GM21390 (cell line): ENCODE measurements around the gene TFAP2B.

Experiments
- ATAC-seq: cut with Tn5 transposase; IDR thresholded peaks from one replicate; pipeline ENCODE4 v1.9.1; 2021; ENCODE audit not compliant: unreplicated experiment

The TFAP2B gene

DNA sequence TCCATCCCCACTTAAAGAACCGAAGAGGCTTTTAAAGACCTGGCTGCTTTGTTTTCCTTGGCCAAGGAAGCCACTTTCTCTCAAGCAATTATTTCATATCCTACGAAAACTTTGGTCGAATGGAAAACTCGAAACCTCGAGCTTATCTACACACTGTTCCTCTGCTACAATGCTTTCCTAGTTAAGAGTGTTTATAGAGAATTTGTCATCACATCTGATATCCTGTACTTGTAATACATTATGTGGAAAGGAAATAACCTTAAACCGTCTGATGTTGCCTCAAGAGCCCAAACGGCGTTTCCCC lies 28.1 kb downstream of the TFAP2B start:
- ATAC-seq, result no peak

DNA sequence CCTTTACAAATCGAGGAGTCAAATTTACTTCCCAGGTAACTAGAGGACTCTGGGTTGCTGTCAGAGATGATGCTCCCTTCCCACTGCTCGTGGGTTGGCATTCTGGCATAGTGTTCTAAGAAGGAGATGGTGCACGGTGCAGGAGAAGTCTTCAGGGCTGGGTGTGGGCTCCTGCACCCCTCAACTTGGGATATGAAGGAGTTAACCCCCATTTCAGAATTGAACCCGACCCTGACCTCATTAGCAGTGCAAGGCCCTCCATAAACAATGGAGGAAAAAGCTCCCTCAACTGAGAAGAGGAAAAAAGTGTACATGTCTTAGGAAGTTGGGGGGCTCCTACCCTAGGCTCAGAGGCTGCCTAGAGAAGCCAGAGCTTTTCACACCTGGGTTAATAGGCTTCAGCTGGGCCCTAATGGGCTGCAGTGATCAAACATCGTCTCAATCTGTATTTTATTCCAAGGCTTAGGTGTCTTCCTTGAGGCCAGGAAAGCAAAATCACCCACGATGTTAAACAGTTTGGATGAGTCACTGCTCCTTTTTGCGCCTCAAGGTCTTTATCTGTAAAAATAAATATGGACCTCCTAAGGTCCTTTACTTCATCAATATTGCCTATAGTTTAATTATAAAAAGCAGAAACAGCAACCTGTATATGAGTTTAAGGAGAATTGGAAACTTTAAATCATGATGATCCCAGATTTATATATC lies 29.4 kb downstream of the TFAP2B start:
- no peak for ATAC-seq

DNA sequence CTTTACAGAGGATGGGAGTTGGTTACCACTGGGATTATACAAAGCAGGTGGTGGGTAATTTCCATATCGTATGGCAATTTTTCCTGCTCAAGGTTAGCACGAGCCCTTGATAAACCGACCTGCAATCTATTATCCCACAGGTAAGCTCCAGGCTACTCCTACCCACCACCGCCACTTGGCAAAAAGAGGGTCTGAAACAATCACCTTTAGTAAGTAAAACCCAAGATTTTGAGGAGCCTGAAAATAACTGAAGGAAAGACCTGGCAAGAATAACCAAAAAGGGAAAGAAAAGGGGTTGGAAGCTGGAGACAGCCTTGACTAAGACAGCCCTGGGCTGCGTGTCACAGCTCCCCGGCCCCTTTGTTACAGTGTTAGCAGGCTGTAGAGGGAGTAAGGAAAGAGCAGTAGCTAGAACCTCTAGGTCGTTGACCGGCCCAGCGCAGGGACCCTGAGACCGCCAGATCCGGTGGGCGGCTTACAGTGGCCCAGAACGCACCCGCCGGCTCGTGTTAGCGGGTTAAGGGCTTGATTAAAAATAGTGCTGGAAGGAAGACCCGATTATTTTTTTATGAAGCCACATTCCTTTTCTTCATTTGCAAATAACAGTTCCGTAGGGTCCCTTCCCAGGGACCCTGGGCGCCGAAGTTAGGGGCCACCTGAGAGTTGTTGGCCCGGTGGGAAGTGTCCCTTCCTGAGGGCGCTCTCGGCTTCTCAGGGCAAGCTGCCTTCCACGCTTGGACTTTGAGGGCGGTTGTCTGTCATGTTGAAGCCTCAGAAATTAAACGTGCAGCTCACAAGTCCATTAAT lies 30.5 kb downstream of the TFAP2B start:
- ATAC-seq, result no peak

DNA sequence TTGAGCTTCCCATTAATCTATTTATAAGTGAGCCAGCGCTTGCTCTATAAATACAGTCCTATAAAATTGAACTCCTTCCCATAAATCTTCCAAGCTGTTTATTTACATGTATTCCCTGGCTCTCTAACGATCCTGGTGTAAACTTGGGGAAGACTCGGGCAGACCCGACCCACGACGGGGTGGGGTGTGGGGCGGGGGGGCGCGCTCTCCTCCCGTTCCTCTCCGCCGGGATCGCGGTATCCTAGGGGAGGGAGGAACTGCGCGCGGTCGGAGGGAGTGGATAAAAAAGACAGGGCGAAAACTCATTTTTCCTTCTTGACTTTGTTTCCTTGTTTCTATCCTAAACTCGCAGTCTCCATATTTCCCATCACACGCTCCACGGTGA lies 31.1 kb downstream of the TFAP2B start:
- no peak for ATAC-seq

DNA sequence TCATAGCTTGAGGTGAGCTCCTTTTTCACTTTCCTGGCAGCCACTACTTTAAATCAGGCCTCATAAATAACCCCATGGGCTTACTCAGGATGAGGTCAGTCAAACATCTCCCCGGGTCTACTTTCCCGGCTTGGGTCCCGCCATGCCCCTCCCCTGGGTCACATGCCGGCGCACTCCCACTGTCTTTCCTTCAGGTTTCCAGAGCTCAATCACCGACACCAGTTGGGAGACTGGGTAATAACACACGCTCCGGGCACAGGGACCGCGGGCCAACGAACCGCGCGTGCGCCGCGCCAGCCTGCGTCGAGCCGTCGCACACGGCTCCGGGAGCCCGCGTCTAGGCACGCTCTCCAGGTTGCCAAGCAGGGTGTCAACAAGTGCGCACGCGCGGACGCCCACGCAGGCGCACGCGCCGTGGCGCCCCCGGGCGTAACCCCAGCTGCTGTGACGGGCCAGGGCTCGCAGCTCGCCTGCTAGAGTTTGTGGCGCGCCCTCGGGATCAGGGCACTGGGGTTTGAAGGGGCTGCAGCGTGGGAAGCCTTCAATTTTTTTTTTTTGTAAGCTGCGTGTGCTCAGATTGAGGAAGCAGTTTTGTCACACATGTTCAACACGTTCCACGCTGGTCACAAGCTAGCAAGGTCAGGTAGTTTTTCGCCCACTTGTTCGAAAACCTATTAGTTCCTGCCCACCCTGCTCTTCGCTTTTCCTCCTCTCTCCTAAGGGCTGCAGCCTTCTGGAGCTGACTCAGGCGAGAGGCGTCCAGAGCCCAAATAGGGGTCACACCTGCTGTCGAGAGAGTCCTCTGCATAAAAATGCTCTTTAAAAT lies 31.8 kb downstream of the TFAP2B start:
- no peak for ATAC-seq

DNA sequence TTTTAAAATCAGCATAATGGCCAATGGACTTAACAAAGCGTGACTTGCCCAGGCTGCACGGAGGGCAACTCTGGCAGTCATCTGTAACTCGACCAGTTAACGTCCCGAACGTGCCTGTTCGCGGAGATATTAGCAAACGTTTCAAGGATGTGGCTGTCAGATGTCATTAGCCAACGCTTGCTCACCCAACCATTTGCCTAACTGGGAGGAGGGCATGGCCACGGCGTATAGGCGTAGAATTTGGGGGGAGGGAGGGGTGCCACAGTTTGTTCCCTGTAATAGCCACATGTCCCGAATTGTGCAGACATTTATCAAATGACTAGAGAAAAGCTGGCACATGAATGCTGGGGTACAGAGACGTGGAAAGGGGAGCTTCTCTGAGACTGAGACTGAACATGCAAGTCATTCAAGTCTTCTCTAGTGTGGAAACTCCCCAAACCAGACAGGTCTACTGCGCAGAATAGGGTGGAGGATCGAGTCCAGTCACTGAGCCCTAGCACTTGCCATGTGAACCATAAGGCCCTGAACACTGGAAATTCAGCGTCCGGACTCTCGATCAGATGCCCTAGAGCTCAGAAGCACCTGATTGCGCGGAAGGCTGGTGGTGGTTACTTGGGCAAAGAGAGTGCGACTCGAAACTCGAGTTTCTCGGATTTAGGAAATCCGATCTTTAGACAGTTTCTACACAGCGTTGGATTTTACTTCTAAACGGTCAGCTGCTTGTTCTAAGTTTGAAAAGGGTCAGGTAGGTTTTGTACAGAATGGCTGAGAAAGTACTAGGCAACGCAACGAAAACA lies 32.6 kb downstream of the TFAP2B start:
- no peak for ATAC-seq

DNA sequence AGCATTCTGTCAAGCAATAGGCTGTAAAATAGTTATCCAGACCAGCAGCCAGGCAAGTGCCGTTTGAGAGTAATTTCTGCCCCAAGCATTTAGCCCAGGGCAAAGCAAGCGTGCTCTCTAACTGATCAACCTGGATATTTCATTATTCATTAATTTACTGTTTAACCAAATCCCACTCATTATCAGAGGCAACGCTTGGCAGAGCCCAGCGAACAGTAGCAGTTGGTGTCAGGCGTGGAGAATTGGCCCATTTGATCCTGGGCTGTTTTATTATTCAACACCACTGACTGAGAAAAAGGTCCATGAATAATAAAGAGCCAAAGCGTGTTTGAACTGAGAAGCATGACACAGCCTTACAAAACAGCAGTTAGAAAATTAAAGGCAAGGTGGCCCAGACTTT lies 35.3 kb downstream of the TFAP2B start:
- ATAC-seq, result no peak

DNA sequence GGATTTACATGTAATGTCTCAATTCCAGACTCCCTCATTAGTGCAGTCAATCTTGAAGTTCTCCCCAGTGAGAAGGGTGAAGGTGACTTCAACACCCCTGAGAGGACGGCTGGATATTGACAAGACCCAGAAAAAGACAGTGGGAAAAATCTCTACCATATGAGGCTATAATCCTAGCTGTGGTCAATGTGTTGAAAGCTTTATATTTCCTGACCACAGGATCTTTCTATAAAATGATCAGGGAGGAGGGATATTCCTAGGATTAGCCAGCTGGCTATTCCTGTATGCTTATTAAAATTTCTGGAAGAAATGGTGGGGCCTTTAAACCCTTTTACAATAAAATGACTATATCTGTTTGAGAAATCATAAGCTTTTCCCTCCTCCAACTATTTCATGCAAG lies 43.0 kb downstream of the TFAP2B start:
- no peak for ATAC-seq

DNA sequence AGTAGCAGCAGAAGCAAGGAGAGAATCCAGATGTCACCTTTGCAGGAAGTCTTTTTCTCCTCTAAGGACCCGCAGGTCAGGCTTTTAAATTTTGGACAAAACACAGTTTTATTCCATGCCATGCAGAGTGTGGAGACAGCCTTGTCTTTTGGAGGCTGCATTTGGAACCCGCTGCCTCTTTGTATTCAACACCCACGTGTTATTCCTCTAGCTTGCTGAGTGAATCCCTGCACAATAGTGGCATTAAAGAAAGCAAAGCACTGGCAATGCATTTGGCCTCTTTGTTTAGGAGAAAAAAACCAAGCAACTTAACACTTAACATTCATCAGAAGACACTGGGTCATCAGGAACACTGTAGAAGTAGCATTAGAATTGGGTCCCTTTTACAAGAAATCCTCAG lies 43.5 kb downstream of the TFAP2B start:
- no peak for ATAC-seq

DNA sequence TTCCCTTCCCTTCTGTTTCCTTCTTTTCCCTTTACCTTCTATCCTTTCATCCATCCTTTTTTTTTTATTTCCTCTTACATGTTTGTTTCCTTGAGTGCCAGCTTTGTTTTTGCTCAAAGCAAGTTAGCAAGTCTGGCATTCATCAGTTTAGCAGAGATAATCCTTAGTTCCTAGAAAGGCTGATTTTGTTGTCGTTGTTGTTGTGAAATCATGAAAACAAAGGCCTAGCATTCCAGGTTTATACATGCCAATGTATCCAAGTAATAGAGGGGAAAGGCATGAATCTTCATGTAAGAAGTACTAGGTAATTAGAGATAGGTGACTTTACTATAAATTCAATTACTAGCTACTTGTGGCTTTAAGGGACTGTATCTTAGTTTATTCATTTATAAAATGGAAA lies 45.9 kb downstream of the TFAP2B start:
- ATAC-seq, result no peak

DNA sequence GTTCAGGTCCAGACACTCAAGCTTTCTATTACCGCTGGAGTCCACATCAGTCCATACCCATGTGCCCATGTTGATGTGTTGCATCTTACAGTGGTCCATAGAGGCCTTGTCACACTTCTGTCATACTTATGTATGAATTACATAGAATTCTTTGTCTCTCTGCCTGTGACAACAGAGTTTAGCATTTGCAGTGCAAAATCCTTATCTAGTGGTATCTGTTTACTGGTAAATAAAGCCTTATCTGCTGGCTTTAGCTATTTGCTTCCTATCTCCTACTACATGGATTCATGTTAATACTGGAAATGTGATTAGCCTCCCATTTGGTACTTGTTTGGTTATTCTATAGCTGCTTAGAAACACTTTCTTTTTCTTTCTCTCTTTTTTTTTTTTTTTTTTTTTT lies 49.8 kb downstream of the TFAP2B start:
- no peak for ATAC-seq

DNA sequence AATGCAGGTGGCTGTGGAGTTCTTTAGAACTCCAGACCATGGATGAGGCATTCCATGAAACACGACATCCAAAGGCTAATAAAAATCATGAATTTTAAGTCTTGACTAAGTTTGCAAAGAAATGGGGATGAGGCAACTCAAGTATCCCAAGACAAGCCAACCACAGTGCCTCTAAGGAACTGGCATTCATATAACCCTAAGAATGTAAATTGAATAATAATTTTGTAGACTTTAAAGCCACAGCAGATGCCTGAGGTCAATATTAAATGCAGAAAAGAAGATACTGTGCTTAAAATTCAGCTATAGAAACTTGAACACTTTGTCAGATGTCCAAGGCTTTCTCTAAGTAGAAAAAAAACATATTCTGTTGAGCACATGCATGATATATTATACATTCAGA lies 54.5 kb downstream of the TFAP2B start:
- ATAC-seq, result no peak

DNA sequence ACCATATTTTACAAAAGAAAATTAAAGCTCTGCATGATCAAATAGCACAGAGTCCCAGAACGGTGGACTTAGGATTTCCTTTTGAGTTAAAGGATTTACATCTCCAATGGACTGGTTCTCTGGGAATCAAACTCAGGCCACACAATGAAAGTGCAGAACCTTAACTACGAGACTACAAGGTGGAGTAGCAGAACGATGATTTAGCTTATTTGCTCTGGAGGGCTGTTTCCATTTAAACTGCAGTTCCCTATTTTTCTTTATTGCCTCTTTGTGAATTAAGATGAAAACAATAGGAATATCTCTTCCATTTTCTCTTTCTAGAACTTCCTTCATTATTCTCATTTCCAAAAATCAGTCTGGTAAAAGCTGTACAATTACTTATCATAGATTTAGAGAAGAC lies 65.7 kb downstream of the TFAP2B start:
- no peak for ATAC-seq

DNA sequence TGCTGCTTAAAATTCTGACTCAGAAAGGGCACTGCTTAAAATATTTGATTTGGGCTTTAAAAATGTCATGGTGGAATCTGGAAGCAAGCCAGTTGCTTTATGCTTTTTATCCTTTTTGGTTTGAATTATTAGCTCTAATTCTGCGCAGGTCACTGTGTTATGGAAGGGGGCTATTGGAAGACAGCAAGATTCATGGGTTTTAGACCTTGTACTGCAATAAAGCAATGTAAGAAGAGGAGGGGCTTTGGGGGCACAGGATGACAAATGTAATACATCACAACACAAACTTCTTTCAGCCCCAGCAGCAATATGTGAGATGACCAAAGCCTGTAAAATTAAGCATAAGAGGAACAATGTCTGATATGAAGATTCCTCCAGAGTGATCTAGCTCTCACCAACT lies 68.4 kb downstream of the TFAP2B start:
- no peak for ATAC-seq

DNA sequence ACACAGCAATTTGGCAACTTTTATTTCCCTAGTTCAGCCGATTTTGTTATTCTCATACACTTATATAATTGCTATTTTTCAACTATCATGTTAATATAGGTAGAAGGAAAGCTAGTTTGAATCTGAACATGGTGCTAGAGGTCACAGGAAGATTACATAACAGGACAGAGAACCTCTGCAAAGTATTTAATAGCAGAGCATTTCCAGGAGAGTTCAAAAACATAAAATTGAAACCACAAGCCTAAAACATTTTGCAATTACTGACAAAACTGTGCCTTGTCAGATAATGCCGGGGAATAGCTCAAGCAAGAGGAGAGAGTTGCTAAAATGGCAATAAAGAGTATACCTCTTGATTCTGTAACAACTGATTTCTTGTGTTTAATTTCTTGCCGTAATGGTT lies 70.8 kb downstream of the TFAP2B start:
- no peak for ATAC-seq

DNA sequence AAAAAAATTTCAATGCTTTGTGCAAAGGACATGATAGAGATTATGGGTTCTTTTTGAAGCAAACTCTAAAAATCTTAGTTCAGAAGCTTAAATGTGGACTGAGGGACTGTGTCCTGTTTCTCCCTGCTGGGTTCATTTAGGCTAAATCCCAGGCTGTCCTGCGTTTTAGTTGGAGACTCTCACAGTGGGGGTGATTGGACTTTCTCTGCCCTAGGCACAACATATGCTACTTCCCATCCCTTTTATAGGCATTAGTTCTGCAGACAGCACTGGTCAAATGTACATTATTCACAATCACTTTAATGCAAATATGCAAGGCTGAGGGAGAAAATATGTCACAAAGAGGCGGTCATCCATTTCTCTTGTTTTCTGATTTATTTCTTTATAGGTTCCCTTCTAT lies 71.3 kb downstream of the TFAP2B start:
- ATAC-seq, result no peak

DNA sequence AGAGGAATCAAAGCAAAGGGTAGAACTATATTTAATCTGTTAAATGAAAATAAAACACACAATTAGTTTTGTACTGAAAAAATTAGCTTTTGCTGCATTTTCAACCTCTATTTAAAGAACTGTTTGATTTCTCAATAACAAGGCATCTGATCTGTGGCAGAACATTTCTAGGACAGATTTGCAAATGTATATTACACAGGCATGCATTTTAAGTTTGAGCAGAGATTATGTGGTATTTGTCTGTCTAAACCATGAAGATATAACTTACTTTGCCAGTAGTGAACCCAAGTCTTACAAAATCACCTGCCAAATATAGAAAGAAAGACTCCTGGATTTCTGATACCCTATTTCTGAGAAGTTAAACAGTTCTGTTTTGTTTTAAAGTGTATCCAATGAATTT lies 71.9 kb downstream of the TFAP2B start:
- ATAC-seq, result no peak

DNA sequence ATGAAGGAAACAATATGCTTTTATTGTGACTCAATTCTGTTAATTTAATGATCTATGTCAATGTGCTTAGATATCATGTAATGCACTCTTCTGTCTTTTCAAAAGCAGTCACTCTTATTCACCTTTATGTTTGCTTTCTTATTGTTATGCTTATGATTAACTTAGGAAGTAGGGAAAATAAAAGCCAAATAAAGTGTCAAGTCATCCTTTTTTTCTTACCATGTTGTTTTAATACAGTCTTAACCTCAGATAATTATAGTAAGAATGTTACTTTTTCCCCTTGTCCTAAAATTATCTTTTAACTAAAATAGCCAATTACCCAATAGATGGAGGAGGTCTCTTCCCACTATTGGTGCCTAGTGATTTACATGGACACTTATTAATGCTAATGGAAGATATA lies 72.6 kb downstream of the TFAP2B start:
- ATAC-seq, result no peak
